ENCODE data around the gene TUBGCP6.

GRCh38 chr22:50255607-50256006, 10.8 kb upstream of the TUBGCP6 start:
- TF ChIP-seq EZH2 (IDR thresholded peaks at IDR 0.05) (no peak), POLR2AphosphoS5 (IDR thresholded peaks at IDR 0.05; ENCODE audit: borderline replicate concordance, low read depth, low read length) (no peak), FOXP2 (optimal IDR thresholded peaks at IDR 0.05; ENCODE audit: control extremely low read depth, extremely low read length, insufficient read depth) (no peak)
